Mesothelial cell of epicardium (in vitro differentiated cells): Measurements from ENCODE around the gene LCN6. TPM values are rescaled to one million over a fixed set of nuclear protein-coding genes. Genes with fewer than 3 reads are reported as not detected.
"Not testable (repeated sequence)": the region's sequence is repeated elsewhere in the genome, so short reads cannot be mapped to it uniquely, and the experiment has no call there.

Experiments
- DNase-seq, 2 experiments: peaks; one replicate each; pipeline ENCODE4 v3.0.0; 2021; ENCODE audit warnings: low spot score in 2 of 2; ENCODE audit not compliant: unreplicated experiment in 2 of 2
- H3K27ac Mint-ChIP-seq: 2 replicates; pipeline ENCODE4 v1.8.0; 2021; ENCODE audit warnings: mixed read lengths
- H3K27me3 Mint-ChIP-seq: 2 replicates; pipeline ENCODE4 v1.8.0; 2021; ENCODE audit warnings: low read depth, mixed read lengths
- H3K36me3 Mint-ChIP-seq: 2 replicates; pipeline ENCODE4 v1.8.0; 2021; ENCODE audit warnings: mixed read lengths
- H3K4me1 Mint-ChIP-seq: 2 replicates; pipeline ENCODE4 v1.8.0; 2021; ENCODE audit warnings: mixed read lengths
- H3K4me3 Mint-ChIP-seq: 2 replicates; pipeline ENCODE4 v1.8.0; 2021; ENCODE audit warnings: mild to moderate bottlenecking, moderate library complexity, mixed read lengths
- H3K9me3 Mint-ChIP-seq: 2 replicates; pipeline ENCODE4 v1.8.0; 2021; ENCODE audit warnings: mixed read lengths
- CTCF ChIP-seq: fragments of 200-600 bp; sonication (generic); IDR thresholded peaks from one replicate; pipeline ENCODE4 v1.5.0; 2021; ENCODE audit warnings: antibody characterized with exemption; ENCODE audit not compliant: unreplicated experiment
- total RNA-seq: library from RNA; stranded (reverse); gene quantifications from 3 replicates; pipeline ENCODE4 v1.2.1, GENCODE V29; 2021

LCN6 gene
- total RNA-seq, 1 donor from 2014 or later = not detected

GRCh38 chr9:136711751-136712689 is 36.3 kb downstream of the LCN6 start, which contains the start of gene DIPK1B:
Gene DIPK1B, plus strand, starts transcription at chr9:136712572. Its CDS starts 94 bp downstream, at chr9:136712666.
- H3K4me3 Mint-ChIP-seq = peak within 1 kb of the TSS; percentile 70
- H3K27ac Mint-ChIP-seq = no peak within 1 kb of the TSS
- no peaks in the 10 kb centered on the region for H3K9me3 Mint-ChIP-seq
- TF ChIP-seq CTCF = no peak
- no peaks in the 10 kb centered on the region for H3K27me3 Mint-ChIP-seq
- DNase-seq = peak in 1 of 2 experiments; percentile 69
- H3K4me1 Mint-ChIP-seq = peaks cover 10% of the 10 kb centered on the region
- H3K36me3 Mint-ChIP-seq = peaks cover 4% of the 10 kb centered on the region

GRCh38 chr9:136711219-136711648 is 37.1 kb downstream of the LCN6 start:
- not testable (repeated sequence) for H3K27ac Mint-ChIP-seq, H3K9me3 Mint-ChIP-seq

GRCh38 chr9:136710543-136710942 is 37.8 kb downstream of the LCN6 start:
- H3K27ac Mint-ChIP-seq = no peak overlapping the region

More at GRCh38 chr9:136711219-136711648, 37.1 kb downstream of the LCN6 start:
- DNase-seq, H3K27me3 Mint-ChIP-seq, H3K36me3 Mint-ChIP-seq: not testable (repeated sequence)
- Mint-ChIP-seq H3K4me3 (peak overlapping the region; percentile 66), H3K4me1 (peaks cover 10% of the 10 kb centered on the region)

GRCh38 chr9:136709454-136710109 is 38.7 kb downstream of the LCN6 start:
- no peak for TF ChIP-seq CTCF
- no peak overlapping the region for H3K27ac Mint-ChIP-seq
- no peaks in the 10 kb centered on the region for H3K36me3 Mint-ChIP-seq
- no peaks in the 10 kb centered on the region for H3K9me3 Mint-ChIP-seq
- no peak overlapping the region for H3K4me3 Mint-ChIP-seq
- DNase-seq = no peak
- H3K4me1 Mint-ChIP-seq = peaks cover 10% of the 10 kb centered on the region
- H3K27me3 Mint-ChIP-seq = peaks cover 7% of the 10 kb centered on the region

More at GRCh38 chr9:136710543-136710942, 37.8 kb downstream of the LCN6 start:
- Mint-ChIP-seq H3K4me1 (peaks cover 10% of the 10 kb centered on the region), H3K4me3 (peak overlapping the region; percentile 66), H3K27me3 (peaks cover 4% of the 10 kb centered on the region), H3K36me3 (no peaks in the 10 kb centered on the region), H3K9me3 (no peaks in the 10 kb centered on the region)
- no peak for TF ChIP-seq CTCF
- no peak for DNase-seq

- Mint-ChIP-seq H3K27me3 (peaks cover 7% of the 10 kb centered on the region), H3K36me3 (no peaks in the 10 kb centered on the region), H3K27ac (no peak overlapping the region), H3K9me3 (no peaks in the 10 kb centered on the region), H3K4me1 (no peaks in the 10 kb centered on the region), H3K4me3 (no peak overlapping the region)
- TF ChIP-seq CTCF = no peak
- no peak for DNase-seq
These were observed 40.3 kb downstream of the LCN6 start for GRCh38 chr9:136707849-136708517.
